Bronchus fibroblast of lung (primary cell): ENCODE results near the gene PRKCSH. TPM values are rescaled to one million over a fixed set of nuclear protein-coding genes. Genes with fewer than 3 reads are reported as not detected.

Experiments used
- total RNA-seq: library from RNA; depleted of rRNA; stranded (reverse); fragments of >200 nt; gene quantifications from 2 replicates; pipeline ENCODE4 v1.2.3, GENCODE V29; 2015

The PRKCSH gene, protein sequence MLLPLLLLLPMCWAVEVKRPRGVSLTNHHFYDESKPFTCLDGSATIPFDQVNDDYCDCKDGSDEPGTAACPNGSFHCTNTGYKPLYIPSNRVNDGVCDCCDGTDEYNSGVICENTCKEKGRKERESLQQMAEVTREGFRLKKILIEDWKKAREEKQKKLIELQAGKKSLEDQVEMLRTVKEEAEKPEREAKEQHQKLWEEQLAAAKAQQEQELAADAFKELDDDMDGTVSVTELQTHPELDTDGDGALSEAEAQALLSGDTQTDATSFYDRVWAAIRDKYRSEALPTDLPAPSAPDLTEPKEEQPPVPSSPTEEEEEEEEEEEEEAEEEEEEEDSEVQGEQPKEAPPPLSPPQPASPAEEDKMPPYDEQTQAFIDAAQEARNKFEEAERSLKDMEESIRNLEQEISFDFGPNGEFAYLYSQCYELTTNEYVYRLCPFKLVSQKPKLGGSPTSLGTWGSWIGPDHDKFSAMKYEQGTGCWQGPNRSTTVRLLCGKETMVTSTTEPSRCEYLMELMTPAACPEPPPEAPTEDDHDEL
- 171 and 176 TPM in 2 replicates for total RNA-seq

DNA sequence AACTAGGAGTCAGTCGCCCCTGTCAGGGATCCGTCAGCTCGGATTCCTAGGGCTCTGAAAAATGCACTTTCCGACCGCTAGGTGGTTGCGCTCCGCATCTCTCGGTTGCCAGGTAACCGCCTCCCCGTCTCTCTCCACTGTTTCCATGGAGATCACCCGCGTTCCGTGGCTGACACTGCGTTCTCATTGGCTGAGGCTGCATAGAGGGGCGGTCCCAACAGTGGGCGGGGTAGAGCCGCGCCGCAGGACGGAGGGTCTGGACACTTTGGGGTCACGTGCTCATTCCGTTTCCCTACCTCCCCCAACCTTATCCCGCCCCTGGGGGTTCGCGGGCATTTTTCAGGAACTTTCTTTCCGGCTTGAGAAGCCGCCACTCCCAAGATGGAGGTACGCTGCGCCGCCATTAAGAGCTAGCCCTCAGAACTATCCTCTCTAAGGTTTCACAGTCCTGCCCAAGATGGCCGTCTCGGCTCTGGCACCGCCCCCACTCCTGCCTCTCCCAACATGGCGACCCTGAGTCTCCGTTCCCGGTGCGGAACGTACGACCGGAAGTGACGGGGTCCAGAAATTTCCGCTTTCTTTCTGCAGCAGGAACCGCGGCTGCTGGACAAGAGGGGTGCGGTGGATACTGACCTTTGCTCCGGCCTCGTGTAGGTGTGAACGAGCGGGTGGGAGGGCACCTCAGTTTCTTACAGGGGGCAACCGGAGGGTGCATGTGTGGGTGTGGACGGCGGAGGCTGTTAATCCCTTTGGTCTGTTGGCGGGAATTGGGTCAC, at the start of gene PRKCSH, which contains the start of gene ODAD3:
Gene PRKCSH (plus strand): TSS at position 579 of the 776 bp plus-strand sequence. CDS start 483 bp downstream, outside the sequence.
Gene ODAD3 (minus strand): TSS at position 65 of the 776 bp plus-strand sequence. CDS start 105 bp downstream, outside the sequence.

GRCh38 chr19:11418549-11419506, 16.6 kb upstream of the PRKCSH start, which contains the start of gene RGL3:
RGL3 (minus strand) TSS chr19:11419314; CDS start chr19:11419278, 36 bp downstream.

GRCh38 chr19:11480715-11481533, 45.5 kb downstream of the PRKCSH start, which contains the start of gene ELAVL3:
ELAVL3 (minus strand) TSS chr19:11481046; CDS start chr19:11480608, 438 bp downstream.

Other genes with a start within 250 kb of the PRKCSH start
- gene KANK2, start 238.1 kb upstream of the PRKCSH start, total RNA-seq, result 168 and 234 TPM in 2 replicates
- not detected in 2 replicates for gene ANGPTL8, start 196.0 kb upstream of the PRKCSH start, total RNA-seq
- gene DOCK6, start 173.1 kb upstream of the PRKCSH start, total RNA-seq, result 7.1 and 10.8 TPM in 2 replicates
- gene TSPAN16, start 139.5 kb upstream of the PRKCSH start, total RNA-seq, result not detected in 2 replicates
- 4.0 and 5.5 TPM in 2 replicates for gene RAB3D, start 96.0 kb upstream of the PRKCSH start, total RNA-seq
- gene TMEM205, start 89.4 kb upstream of the PRKCSH start, total RNA-seq, result 135 and 145 TPM in 2 replicates
- 2.5 and 6.7 TPM in 2 replicates for gene CCDC159, start 89.1 kb upstream of the PRKCSH start, total RNA-seq
- 8.6 and 13.5 TPM in 2 replicates for gene PLPPR2, start 80.2 kb upstream of the PRKCSH start, total RNA-seq
- 1.7 and 2.1 TPM in 2 replicates for gene SWSAP1, start 61.0 kb upstream of the PRKCSH start, total RNA-seq
- gene EPOR, start 51.3 kb upstream of the PRKCSH start, total RNA-seq, result 12.4 and 15.3 TPM in 2 replicates
- not detected in 2 replicates for gene RGL3, start 16.3 kb upstream of the PRKCSH start, total RNA-seq
- gene ODAD3, start 514 bp upstream of the PRKCSH start, total RNA-seq, result 0.15 and 0.17 TPM in 2 replicates
- gene ELAVL3, start 45.4 kb downstream of the PRKCSH start, total RNA-seq, result not detected in 2 replicates
- gene ZNF653, start 70.2 kb downstream of the PRKCSH start, total RNA-seq, result 4.5 and 5.0 TPM in 2 replicates
- gene ECSIT, start 93.5 kb downstream of the PRKCSH start, total RNA-seq, result 39.1 and 43.4 TPM in 2 replicates
- 9.1 and 9.2 TPM in 2 replicates for gene CNN1, start 103.2 kb downstream of the PRKCSH start, total RNA-seq
- gene ELOF1, start 123.6 kb downstream of the PRKCSH start, total RNA-seq, result 61.2 and 69.8 TPM in 2 replicates
- gene ACP5, start 142.0 kb downstream of the PRKCSH start, total RNA-seq, result under 0.01 and 0.17 TPM in 2 replicates
- gene ZNF627, start 161.8 kb downstream of the PRKCSH start, total RNA-seq, result 11.1 and 12.2 TPM in 2 replicates